ENCODE measurements around the gene DCTN4.
"Not testable (repeated sequence)": the region's sequence is repeated elsewhere in the genome, so short reads cannot be mapped to it uniquely, and the experiment has no call there.

Gene DCTN4

DNA sequence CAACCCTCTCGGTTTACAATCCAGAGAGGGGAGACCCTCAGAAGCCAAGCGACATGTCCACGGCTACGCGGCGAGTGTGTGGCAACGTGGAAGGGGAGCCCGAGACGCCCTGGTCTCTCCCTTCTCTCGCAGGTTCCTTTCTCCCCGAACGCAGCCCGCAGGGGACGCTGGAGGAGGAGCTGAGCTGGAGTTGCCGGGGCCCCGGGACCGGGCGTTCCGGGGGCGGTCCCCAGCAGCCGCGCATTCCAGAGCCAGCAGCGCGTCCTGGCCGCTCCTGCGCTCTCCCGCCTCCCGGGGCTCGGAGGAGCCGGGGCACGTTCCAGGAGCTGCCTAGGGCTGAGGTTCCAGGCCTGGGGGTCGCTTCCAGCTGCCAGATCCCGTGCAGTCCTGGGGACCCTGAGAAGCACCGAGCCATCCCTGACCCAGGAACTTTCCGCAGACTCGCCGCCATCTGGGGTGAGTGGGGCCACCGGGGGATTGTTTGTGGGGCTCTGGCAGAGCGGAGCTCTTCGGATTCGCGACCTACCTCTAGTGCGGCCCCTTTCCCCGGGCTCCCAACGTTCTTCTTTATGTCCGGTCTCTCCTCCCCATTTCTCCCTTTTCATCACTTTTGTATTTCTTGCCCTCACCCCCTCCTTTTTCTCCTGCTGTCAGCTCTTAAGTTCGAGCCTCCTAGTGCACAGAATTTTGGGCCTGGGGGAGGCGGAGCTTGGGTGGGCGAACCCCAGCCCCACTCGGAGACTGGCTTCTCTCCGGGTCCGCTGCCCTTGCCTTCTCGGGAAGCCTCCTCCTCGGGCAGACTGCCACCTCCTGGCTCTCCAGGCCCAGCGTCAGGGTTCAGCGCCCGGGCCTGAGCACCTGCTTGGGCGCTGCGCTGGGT lies 19.9 kb upstream of the DCTN4 start, which contains the start of gene SMIM3:
SMIM3 (plus strand) TSS at position 241 of the 880 bp plus-strand sequence. CDS start 16,684 bp downstream, outside the sequence.
- peak in 30 of 56 donors; percentile 8 to 63 (median 28) for DNase-seq

DNA sequence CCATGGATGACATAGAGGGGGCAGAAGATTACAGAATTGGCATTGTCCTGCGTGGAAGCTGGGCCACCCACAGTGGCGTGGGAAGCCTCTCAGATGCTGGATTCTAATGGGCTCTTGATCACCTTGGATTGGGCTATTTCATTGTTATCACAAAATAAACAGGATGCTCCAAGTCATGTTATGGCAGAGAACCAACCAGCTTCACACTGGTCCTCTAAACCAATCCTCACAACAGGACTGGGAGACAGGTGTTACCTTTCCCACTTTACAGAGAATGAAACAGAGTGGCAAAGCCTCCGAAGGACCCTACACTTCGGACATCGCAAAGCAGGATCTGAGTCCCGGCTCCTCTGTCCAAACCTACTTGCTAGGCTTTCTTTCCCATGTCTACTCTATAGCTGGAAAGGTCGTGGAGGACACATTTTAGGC lies 19.3 kb upstream of the DCTN4 start:
- no peak for DNase-seq

DNA sequence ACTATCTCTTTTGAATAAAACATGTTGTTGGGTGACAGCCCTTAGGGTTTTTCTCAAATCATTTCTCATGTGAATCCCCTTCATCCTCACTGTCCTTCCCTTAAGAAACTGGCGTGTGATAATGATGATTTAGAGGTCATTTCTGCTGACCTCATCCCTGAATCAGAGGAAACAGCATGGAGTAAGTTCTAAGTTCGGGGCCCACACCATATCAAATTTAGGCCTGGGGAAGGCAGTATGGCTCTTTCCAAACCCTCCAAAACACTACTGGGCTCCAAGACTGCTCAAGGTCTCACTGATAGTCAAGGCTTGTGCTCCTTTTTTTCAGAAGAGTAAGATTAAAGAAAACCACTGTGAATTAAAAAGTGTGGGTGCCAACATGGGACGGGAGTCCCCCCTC lies 18.9 kb upstream of the DCTN4 start:
- DNase-seq: no peak

DNA sequence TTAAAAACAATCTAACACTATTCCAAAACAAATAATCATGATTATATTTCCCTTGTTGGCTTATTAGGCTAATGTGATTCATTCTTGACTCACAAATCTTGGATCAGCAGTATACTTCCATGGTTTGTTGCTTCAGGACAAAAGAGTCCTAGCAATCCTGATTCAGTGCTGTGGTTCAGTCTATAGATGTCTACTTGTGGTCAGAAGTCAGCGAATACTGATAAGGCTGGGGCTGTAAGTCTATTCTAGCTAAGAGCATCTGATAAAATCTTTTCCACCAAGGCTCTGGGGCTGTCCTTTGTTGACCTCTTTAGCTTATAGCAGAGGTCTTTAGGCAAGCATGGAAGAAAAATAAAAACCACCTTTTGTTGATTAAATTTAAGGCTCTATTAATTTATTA lies 15.3 kb upstream of the DCTN4 start:
- no peak for DNase-seq

DNA sequence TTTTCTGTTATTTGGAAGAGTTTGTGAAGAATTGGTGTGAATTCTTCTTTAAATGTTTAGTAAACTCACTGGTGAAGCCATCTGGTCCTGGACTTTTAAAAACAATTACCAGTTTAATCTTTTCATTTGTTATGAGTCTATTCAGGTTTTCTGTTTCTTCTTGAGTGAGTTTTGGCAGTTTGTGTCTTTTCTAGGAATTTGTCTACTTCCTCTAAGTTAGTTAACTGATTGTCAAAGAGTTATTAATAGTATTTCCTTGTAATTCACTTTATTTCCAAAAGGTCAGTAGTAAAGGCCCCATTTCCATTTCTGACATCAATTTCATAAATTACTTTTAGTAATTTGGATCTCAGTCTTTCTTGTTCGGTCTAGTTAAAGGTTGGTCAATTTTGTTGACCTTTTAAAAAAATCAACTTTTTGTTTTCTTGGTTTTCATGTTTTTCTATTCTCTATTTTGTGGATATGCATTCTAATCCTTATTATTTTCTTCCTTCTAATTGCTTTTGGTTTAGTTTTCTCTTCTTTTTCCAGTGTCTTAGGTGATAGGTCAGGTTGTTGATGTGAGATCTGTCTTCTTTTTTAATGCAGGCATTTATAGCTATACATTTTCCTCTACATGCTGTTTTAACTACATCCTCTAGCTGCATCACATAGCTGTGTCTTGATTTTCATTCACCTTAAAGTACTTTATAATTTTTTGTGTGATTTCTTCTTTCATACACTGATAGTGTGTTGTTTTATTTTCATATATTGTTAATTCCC lies 12.4 kb upstream of the DCTN4 start:
- DNase-seq: no peak

DNA sequence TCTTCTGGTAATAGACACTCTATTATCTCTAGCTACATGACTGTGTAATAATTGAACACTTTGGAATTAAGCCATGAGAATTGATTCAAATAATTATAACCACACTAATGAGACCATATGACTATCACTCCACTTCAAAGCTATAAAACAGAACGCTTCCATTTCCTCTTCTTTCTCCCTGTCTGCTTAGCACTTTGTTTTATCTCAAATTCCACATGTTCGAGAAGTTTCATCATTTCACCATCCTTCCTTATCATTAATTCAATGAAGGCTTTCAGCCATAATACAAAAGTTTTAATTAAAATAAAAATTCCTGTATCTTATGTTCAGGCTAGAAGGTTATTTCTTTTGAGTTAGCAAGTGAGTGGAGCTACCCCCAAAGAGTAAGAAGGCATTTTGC lies 7.4 kb upstream of the DCTN4 start:
- no peak for DNase-seq

DNA sequence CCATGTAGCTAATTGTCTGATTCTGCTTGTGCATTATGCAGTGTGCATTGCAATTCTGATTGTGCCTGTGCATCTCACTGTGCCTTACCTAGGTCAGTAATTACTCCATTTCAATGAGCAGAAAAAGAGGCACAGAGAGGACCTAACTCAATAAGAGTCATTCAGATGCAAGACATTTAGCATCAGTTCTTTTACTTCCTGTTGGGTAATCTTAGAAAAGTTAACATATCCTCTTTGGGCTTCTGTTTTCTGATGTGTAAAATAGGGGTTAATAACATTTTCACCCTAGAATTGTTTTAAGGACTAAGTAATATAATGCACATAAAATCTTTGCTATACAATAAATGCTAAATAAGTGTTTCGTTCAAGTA lies 7.0 kb upstream of the DCTN4 start:
- no peak for DNase-seq

DNA sequence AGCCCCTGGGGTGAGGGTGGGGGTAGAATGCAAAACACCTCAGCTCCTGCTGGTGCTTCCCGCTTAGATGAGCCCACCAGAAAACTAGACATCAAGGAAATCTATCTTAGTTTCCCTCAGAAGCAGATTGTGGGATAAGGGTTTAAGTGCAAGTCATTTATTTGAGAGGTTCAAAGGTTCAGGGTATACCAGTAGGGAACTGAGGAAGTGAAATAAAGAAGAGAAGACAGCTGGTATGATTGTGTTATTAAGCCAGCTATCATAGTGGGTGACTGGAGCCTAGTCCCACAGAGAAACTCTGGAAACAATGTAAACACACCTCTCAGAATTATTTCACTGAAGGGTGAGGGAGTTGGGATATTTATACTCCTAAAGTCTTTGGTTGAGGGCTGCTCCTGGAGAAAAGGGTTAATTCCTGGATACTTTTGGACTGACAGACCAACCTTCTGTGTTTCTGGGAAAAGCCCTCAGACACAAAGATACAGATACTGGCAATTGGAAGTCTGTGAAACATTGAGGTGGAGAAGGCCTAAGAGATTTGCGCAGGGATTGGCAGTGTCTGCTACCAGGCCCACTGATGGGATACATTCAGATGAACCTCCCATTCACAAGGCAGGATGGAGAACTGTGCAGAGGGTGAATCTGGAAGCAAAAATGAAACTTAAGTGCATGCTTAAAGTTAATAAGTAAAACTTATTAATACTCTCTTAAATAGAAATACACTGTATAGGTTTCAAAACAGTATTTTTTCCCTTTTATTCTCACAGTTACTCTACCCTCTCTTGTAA lies 6.4 kb upstream of the DCTN4 start:
- no peak for DNase-seq

DNA sequence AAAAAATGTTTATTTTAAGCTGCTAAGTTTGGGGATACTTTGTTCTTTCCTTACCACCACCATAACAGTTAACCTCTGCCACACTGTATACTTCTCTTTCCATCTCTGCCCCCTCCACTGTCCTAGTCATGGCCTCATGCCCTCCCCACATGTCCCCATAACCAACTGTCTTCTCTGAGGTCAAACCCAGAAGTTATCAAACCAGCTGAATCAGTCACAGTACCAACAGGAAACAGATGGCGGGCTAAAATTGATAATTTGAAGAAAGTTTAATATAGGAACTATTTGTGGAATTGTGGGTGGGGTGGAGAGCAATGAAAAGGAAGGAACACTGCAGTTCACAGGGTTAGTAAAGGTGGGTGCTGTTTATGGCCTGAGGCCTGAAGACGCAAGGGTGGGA lies 5.7 kb upstream of the DCTN4 start:
- DNase-seq: no peak

DNA sequence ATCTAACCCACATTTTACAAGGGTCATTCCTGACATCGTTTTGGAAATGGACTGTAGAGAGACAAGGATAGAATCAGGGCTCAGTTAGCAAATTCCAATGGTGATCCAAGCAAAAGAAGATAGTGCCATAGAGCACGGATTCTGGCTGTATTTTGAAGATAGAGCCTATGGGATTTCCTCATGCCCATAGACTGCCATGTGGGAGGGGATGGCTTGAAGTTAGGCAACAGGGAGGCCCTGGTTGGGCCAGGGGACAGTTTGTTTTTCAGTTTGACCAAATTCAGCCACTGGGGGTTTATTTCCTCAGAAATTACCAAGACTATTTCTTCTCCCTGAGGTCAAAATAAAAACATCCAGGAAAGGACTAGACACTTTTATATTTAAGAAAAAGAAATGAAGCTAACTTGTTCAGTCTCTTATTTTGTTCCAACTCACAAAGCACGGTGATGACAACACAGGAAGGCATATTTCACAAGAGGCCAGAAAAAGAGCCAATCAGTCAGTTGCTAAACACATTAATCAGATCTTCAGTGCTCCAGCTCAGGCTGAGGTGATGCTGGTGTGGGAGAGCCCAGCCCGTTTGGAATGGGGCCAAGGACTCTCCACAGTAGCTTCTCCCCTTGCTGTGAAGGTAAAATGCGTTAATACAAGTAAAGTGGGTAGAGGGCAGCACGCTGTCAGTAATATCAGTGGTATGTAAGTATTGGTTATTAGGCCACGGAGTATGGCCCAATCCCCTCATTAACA lies 4.4 kb upstream of the DCTN4 start:
- no peak for DNase-seq

DNA sequence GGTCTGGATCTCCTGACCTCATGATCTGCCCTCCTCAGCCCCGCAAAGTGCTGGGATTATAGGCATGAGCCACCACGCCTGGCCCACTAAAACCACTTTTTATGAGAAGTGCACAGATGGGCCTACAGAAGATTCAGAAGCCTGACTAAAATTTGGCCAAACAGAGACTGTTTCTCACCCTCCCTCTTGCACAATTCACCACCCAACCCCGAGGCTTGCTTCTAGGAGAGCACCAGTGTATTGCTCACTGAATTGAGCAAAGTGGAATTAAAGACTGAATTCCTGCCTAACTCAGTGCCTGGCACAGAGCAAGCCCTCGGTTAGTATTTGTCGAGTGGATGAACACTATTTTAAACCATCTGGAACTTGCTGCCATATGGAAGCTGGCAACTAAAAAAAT lies 3.4 kb upstream of the DCTN4 start:
- DNase-seq: no peak

DNA sequence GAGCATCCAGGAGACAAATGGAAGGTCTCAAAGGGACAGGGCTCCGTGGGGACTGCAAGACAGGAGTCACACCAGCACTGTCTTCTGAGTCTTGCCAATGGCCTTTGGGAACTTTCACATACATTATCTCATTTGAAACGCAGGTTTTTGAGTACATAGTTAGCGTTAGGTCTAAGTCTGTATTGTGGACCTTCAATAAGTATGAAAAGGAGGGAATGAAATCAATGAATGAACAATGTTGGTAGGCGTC lies 442 bp upstream of the DCTN4 start:
- DNase-seq: no peak

DNA sequence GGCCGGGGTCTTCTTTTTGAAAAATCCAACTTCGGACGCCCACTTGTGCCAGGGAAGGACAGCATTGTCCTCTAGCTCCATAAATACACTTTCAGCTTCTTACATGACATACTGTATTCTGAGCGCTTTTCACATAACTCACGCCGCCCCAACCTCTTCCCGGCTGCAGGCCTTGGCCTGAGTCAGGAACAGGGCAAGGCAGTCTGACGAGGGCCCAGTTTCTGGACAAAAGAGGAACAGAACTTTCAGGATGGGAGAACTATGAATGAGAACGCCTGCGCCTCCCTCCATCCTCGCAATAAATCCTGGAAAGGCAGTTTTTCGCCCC lies 650 bp downstream of the DCTN4 start:
- peak in 1 of 56 donors; percentile 73 for DNase-seq

DNA sequence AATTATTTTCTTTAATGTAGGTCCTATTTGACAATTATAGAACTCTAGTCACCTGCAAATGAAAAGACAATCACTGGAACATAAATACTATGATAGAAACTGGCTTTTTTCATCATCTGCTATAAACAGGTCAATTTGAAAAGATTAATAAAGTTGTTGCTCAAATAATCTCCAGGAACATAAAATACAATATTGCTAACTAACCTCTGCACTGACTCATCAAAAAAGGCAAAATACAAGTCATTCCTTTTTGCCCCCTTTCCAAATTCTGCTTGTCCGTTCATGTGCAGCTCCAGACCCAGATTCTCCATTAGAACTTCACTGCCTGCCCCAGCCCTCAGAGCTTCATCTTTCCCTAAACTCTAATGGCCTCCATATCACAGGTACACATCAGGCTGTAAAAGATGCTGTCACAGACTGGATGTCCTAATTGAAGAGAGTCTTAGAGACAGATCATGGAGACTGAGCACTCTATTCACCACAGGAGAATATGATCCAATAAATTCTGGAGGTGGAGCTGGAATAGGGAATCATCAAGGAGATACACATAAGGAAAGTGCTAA lies 1.6 kb downstream of the DCTN4 start:
- no peak for DNase-seq

DNA sequence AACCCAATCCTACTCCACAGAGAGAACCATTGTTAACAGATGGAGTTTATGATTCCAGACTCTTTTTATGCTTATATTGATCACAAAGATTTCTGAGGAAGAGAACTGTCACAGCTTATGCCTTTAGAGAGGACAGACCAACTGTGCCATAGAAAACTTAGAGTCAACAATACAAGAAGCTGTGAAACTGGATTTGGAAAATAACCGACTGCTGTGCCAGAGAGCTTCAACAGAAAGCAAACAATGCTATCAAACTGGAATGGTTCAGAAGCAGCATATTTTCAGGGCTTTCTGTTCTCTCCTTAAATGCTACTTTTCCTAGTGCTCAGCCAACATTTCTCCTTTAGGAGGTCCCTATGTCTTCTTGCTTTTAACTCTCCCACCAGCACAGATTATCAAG lies 5.0 kb downstream of the DCTN4 start:
- no peak for DNase-seq

DNA sequence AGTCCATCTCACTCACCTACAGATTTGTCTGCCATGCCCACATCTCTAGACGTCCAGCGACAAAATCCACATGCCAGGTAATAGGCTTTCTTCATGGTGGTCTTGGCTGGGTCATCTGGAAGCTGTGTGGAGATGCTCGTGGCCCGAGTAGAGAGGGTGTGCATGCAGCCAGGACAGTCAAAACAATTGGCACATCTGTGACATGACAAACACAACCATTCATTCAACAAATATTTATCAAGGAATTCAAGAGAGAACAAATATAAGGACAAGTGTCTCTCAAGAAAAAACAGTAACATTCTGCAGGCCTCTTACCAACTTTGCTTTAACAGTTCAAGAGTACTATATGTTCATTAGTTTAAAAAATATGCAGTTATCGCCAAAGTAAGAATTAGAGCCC lies 5.4 kb downstream of the DCTN4 start:
- no peak for DNase-seq

DNA sequence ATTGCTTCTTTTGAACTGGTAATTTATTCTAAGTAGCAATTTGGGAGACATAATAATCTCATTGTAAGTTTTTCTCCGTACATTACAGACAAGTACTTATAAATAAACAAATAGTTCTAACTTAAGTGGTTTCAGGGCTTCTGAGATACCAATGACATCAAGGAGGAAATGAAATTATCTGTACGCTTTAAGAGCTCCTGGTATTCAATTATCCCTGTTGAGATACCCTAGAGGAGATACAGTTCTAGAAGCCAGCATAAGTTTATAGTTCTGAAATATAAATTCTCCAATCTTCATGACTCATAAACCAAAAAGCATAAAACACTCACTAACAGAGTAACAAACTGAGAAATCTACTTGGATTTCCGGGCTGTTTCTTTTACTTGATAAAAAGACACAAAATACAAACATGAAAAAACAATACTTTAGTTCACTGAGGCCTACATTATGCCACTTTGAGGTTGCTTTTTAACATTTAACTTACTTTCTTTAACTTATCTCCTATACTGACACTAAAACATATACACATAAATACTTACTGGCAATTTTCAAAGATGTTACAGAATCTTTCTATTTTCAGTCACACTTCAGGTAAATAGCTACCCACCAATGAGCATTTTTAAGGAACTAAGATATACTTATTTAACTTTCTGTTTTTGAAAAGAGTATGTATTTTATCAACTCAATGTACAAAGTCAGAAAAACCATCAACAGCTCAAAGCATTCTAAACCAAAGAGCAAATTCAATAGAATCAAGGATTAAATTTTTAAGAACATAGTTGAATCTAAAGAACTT lies 7.5 kb downstream of the DCTN4 start:
- no peak for DNase-seq

DNA sequence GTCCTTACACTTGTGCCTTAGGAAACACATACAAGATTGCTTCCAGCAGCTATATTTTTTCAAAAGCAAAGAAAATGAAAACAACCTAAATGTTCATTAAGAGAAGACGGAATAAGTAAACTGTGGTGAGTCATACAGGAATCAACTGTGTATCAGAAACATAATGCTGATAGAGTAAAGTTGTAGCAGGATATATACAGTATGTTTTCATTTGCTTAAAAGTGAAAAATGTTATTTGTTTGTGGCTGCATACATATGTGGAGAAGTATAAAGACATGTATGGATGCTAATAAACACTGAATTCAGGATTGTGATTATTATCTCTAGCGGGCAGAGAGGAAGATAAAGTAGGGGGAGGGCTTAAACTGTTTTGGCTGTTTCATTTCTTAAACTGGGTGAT lies 8.3 kb downstream of the DCTN4 start:
- no peak for DNase-seq

DNA sequence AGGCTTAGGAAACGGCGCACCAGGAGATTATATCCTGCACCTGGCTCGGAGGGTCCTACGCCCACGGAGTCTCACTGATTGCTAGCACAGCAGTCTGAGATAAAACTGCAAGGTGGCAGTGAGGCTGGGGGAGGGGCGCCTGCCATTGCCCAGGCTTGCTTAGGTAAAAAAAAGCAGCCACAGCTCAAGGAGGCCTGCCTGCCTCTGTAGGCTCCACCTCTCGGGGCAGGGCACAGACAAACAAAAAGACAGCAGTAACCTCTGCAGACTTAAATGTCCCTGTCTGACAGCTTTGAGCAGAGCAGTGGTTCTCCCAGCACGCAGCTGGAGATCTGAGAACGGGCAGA lies 15.7 kb downstream of the DCTN4 start:
- DNase-seq: not testable (repeated sequence)

DNA sequence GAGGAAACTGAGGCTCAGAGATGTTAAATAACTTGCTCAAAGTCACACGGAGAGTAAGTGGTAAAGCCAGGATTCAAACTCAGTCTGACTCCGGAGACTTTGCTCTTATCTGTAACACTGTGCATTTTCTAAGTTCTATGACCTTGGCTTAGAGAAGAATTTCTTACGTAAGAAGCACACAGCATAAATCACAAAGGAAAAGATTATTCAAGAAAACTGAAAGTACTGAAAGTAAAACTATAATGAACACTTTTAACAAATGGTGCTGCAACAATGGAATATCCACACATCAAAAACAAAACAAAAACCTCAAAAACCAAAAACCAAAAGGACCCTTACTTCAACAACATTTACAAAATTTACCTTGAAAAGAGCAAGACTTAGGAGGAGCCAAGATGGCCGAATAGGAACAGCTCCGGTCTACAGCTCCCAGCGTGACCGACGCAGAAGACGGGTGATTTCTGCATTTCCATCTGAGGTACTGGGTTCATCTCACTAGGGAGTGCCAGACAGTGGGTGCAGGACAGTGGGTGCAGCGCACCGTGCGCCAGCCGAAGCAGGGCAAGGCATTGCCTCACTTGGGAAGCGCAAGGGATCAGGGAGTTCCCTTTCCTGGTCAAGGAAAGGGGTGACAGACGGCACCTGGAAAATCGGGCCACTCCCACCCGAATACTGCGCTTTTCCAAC lies 16.2 kb downstream of the DCTN4 start:
- not testable (repeated sequence) for DNase-seq

Data from amygdala (tissue), 56 donors.